ENCODE data around the gene ABCC1. TPM values are rescaled to one million over a fixed set of nuclear protein-coding genes. Genes with fewer than 3 reads are reported as not detected.
"Not testable (repeated sequence)": the region's sequence is repeated elsewhere in the genome, so short reads cannot be mapped to it uniquely, and the experiment has no call there.

Gene ABCC1
- polyA plus RNA-seq, 1 donor from 2014 or later: 3.0 TPM

GRCh38 chr16:16190546-16190945 lies 241.1 kb downstream of the ABCC1 start:
- Histone ChIP-seq H3K9ac (ENCODE audit: low read length) (no peak overlapping the region), H2AFZ (ENCODE audit: low read depth, low read length) (no peak overlapping the region), H3K4me2 (ENCODE audit: low read length) (no peak overlapping the region), H3K36me3 (ENCODE audit: insufficient read depth, low read length) (no peaks in the 10 kb centered on the region), H3K27me3 (ENCODE audit: insufficient read depth, low read depth, low read length) (no peaks in the 10 kb centered on the region), H4K20me1 (ENCODE audit: insufficient read depth) (no peaks in the 10 kb centered on the region), H3K9me3 (ENCODE audit: low read length) (no peaks in the 10 kb centered on the region), H3K4me3 (ENCODE audit: low read length) (no peak overlapping the region), H3K79me2 (replicated peaks; ENCODE audit: insufficient read depth, low read length) (no peaks in the 10 kb centered on the region), H3F3A (ENCODE audit: insufficient read depth, low read length, poor library complexity, severe bottlenecking) (no peaks in the 10 kb centered on the region), H3K27ac (ENCODE audit: low read length) (no peak overlapping the region), H3K9me2 (ENCODE audit: insufficient read depth, low read length) (no peaks in the 10 kb centered on the region)
- TF ChIP-seq CTCF (IDR thresholded peaks at IDR 0.05; ENCODE audit: poor library complexity, severe bottlenecking): no peak
- no peak for TF ChIP-seq EZH2 (IDR thresholded peaks at IDR 0.05; ENCODE audit: borderline replicate concordance, insufficient read depth, low read length, poor library complexity, severe bottlenecking)
- no peak for TF ChIP-seq POLR2AphosphoS5 (IDR thresholded peaks at IDR 0.05)
- TF ChIP-seq SMC3 (conservative IDR thresholded peaks at IDR 0.05; ENCODE audit: poor library complexity): no peak
- TF ChIP-seq RAD21 (conservative IDR thresholded peaks at IDR 0.05): no peak

GRCh38 chr16:16190966-16191365 lies 241.6 kb downstream of the ABCC1 start:
- H3K27ac ChIP-seq (ENCODE audit: low read length); H4K20me1 ChIP-seq (ENCODE audit: insufficient read depth); H3K9me2 ChIP-seq (ENCODE audit: insufficient read depth, low read length); H3K4me2 ChIP-seq (ENCODE audit: low read length); H3K4me3 ChIP-seq (ENCODE audit: low read length); H3K79me2 ChIP-seq (replicated peaks; ENCODE audit: insufficient read depth, low read length); H3F3A ChIP-seq (ENCODE audit: insufficient read depth, low read length, poor library complexity, severe bottlenecking); H3K9me3 ChIP-seq (ENCODE audit: low read length); H3K36me3 ChIP-seq (ENCODE audit: insufficient read depth, low read length); H3K9ac ChIP-seq (ENCODE audit: low read length); H2AFZ ChIP-seq (ENCODE audit: low read depth, low read length); H3K27me3 ChIP-seq (ENCODE audit: insufficient read depth, low read depth, low read length): not testable (repeated sequence)

- Histone ChIP-seq H3K4me3 (ENCODE audit: low read length) (no peak overlapping the region), H3K4me2 (ENCODE audit: low read length) (no peak overlapping the region), H3K27me3 (ENCODE audit: insufficient read depth, low read depth, low read length) (no peaks in the 10 kb centered on the region), H4K20me1 (ENCODE audit: insufficient read depth) (no peaks in the 10 kb centered on the region), H3K27ac (ENCODE audit: low read length) (no peak overlapping the region), H3K36me3 (ENCODE audit: insufficient read depth, low read length) (no peaks in the 10 kb centered on the region), H3K9ac (ENCODE audit: low read length) (no peak overlapping the region), H3K9me2 (ENCODE audit: insufficient read depth, low read length) (no peaks in the 10 kb centered on the region), H2AFZ (ENCODE audit: low read depth, low read length) (no peak overlapping the region), H3K79me2 (replicated peaks; ENCODE audit: insufficient read depth, low read length) (no peaks in the 10 kb centered on the region), H3F3A (ENCODE audit: insufficient read depth, low read length, poor library complexity, severe bottlenecking) (no peaks in the 10 kb centered on the region), H3K9me3 (ENCODE audit: low read length) (no peaks in the 10 kb centered on the region)
- TF ChIP-seq REST (IDR thresholded peaks at IDR 0.05; ENCODE audit: borderline replicate concordance) (no peak), RAD21 (conservative IDR thresholded peaks at IDR 0.05) (no peak), CTCF (IDR thresholded peaks at IDR 0.05; ENCODE audit: poor library complexity, severe bottlenecking) (no peak), SMC3 (conservative IDR thresholded peaks at IDR 0.05; ENCODE audit: poor library complexity) (no peak), EZH2 (IDR thresholded peaks at IDR 0.05; ENCODE audit: borderline replicate concordance, insufficient read depth, low read length, poor library complexity, severe bottlenecking) (no peak), EP300 (conservative IDR thresholded peaks at IDR 0.05; ENCODE audit: poor library complexity, severe bottlenecking) (no peak), TAF1 (IDR thresholded peaks at IDR 0.05; ENCODE audit: low read depth) (no peak), MXI1 (conservative IDR thresholded peaks at IDR 0.05; ENCODE audit: poor library complexity, severe bottlenecking) (no peak), POLR2AphosphoS5 (IDR thresholded peaks at IDR 0.05) (no peak)
These were observed 242.2 kb downstream of the ABCC1 start for GRCh38 chr16:16191493-16192167.
